ENCODE measurements around the gene URB2. TPM values are rescaled to one million over a fixed set of nuclear protein-coding genes. Genes with fewer than 3 reads are reported as not detected.
A peak's percentile ranks its signal among the peaks of the same experiment; 100 is the strongest.

The URB2 gene
- total RNA-seq, 1 experiment from 2014 or later = 25.2 TPM

DNA sequence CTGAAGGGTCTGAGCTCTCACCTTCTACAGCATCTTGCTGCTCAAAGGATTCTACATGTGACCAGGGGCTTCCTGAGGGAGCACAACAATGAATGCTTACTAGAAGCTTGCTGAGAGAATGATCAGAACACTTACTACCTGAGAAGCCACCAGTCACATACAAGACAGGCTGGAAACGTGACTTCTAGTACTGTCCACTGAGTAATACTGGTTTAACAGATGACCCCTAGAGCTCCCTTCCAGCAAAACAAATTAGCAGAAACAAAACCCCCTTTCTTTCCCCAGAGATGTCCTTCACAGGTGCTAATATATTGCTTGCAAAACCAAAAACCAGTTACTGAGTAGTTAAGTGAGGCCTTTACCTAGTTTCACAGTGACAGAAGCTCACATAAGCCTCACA lies 2.2 kb upstream of the URB2 start:
- DNase-seq = no peak
- peak overlapping the region; percentile 82 for H3K4me3 Mint-ChIP-seq (ENCODE audit: low read depth, unreplicated experiment)
- H3K36me3 Mint-ChIP-seq (ENCODE audit: insufficient read depth, unreplicated experiment) = peaks cover 44% of the 10 kb centered on the region
- no peaks in the 10 kb centered on the region for H3K9me3 Mint-ChIP-seq (ENCODE audit: low read depth, unreplicated experiment)
- no peak overlapping the region for H3K27ac Mint-ChIP-seq (ENCODE audit: unreplicated experiment)
- no peaks in the 10 kb centered on the region for H3K27me3 Mint-ChIP-seq (ENCODE audit: unreplicated experiment)
- H3K4me1 Mint-ChIP-seq (ENCODE audit: low read depth, unreplicated experiment) = peaks cover 49% of the 10 kb centered on the region
- intact Hi-C loops (cut with micrococcal nuclease; ENCODE audit: unreplicated experiment) = no loop called here
- CTCF ChIA-PET = no interaction called here
- BruUV-seq (replicated peaks) = no TSS peak
- TF ChIP-seq, protein P1, sequence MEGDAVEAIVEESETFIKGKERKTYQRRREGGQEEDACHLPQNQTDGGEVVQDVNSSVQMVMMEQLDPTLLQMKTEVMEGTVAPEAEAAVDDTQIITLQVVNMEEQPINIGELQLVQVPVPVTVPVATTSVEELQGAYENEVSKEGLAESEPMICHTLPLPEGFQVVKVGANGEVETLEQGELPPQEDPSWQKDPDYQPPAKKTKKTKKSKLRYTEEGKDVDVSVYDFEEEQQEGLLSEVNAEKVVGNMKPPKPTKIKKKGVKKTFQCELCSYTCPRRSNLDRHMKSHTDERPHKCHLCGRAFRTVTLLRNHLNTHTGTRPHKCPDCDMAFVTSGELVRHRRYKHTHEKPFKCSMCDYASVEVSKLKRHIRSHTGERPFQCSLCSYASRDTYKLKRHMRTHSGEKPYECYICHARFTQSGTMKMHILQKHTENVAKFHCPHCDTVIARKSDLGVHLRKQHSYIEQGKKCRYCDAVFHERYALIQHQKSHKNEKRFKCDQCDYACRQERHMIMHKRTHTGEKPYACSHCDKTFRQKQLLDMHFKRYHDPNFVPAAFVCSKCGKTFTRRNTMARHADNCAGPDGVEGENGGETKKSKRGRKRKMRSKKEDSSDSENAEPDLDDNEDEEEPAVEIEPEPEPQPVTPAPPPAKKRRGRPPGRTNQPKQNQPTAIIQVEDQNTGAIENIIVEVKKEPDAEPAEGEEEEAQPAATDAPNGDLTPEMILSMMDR (IDR thresholded peaks at IDR 0.05; ENCODE audit: unreplicated experiment) = no peak

DNA sequence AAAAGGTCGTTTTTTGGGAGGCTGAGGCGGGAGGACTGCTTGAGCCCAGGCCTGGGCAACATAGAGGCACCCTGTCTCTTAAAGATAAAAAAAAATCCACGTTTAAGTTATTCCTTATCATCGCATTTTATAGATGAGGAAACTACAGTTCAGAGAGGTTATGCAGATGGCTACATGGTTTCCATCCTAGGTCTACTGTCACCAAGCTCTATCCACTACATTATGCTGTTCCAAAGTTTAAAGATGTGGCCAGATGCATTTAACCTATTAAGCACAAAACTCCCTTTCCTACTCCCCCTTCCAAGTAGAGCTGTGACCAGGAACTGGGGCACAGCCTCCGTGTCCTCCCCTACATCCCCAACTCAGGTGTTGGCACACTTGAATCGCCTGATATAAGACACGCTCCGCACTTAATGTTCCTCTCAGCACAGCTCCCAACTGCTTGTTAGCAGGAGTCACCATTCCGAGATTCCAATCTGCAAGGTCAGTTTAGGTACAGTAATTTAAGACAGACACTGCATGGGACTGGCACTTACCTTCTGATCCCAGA lies 1.5 kb upstream of the URB2 start:
- Mint-ChIP-seq H3K27me3 (ENCODE audit: unreplicated experiment) (no peaks in the 10 kb centered on the region), H3K36me3 (ENCODE audit: insufficient read depth, unreplicated experiment) (peaks cover 45% of the 10 kb centered on the region), H3K4me1 (ENCODE audit: low read depth, unreplicated experiment) (peaks cover 50% of the 10 kb centered on the region), H3K27ac (ENCODE audit: unreplicated experiment) (peak overlapping the region; percentile 58), H3K4me3 (ENCODE audit: low read depth, unreplicated experiment) (peak overlapping the region; percentile 82), H3K9me3 (ENCODE audit: low read depth, unreplicated experiment) (no peaks in the 10 kb centered on the region)
- DNase-seq = no peak
- CTCF ChIA-PET = interaction anchor here (1.0 kb wide), 1 partner anchor 66 kb away, joined by 7 read pairs; the partner anchor contains the start of gene ABCB10
- TF ChIP-seq, protein P1 (IDR thresholded peaks at IDR 0.05; ENCODE audit: unreplicated experiment) = no peak
- no TSS peak for BruUV-seq (replicated peaks)
- intact Hi-C loops (cut with micrococcal nuclease; ENCODE audit: unreplicated experiment) = loop anchor here (5.0 kb wide), 1 partner anchor 67 kb away; the partner anchor contains the start of gene ABCB10

DNA sequence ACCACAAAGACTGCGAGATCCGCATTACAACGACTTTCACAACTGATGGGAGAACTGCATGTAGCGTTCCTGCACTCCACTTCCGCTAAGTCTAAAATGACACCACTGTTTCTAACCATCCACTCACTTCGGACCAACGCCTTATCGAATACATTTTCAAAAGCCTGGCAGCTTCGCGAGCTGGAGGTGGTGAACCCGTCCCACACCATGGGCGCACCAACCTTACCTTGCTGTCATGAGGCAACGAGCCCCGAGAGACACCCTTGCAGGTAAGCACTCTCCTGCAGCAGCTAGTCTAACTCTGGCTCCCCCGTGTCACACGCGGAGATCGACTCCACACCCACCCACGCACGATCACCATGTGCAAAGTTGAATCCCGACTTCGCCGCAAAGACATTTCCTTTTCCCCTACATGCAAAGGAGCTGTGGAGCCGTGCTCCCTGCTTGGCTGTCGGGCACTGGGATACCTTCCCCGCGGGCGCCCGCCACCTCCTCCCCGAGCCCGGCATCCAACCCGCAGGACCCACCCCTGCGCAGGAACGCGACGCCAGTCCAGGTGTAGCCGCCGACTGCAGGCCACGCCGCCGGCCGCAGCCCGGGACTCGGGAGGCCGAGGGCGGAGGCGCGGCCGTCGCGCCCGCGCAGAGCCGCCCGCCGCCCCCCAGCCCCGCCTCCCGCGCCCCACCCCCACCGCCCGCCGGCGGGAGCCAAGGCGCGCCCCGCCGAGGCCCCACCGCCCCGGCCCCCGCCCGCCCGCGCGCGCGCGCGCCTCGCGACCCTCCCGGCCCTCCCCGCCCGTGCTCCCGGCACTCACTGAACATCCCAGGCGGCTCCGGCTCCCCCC lies 754 bp upstream of the URB2 start:
- Mint-ChIP-seq H3K9me3 (ENCODE audit: low read depth, unreplicated experiment) (no peaks in the 10 kb centered on the region), H3K27ac (ENCODE audit: unreplicated experiment) (peak overlapping the region; percentile 58), H3K4me3 (ENCODE audit: low read depth, unreplicated experiment) (peak overlapping the region; percentile 82), H3K4me1 (ENCODE audit: low read depth, unreplicated experiment) (peaks cover 43% of the 10 kb centered on the region), H3K36me3 (ENCODE audit: insufficient read depth, unreplicated experiment) (peaks cover 45% of the 10 kb centered on the region), H3K27me3 (ENCODE audit: unreplicated experiment) (no peaks in the 10 kb centered on the region)
- DNase-seq = peak; percentile 73
- BruUV-seq (replicated peaks) = no TSS peak
- TF ChIP-seq, protein P1 (IDR thresholded peaks at IDR 0.05; ENCODE audit: unreplicated experiment) = no peak
- CTCF ChIA-PET = interaction anchor here (1.0 to 1.2 kb wide), 2 partner anchors 66 to 67 kb away, joined by 3 to 7 read pairs; partner anchors contain the start of gene ABCB10
- intact Hi-C loops (cut with micrococcal nuclease; ENCODE audit: unreplicated experiment) = loop anchor here (5.0 kb wide), 1 partner anchor 68 kb away; the partner anchor contains the start of gene ABCB10

DNA sequence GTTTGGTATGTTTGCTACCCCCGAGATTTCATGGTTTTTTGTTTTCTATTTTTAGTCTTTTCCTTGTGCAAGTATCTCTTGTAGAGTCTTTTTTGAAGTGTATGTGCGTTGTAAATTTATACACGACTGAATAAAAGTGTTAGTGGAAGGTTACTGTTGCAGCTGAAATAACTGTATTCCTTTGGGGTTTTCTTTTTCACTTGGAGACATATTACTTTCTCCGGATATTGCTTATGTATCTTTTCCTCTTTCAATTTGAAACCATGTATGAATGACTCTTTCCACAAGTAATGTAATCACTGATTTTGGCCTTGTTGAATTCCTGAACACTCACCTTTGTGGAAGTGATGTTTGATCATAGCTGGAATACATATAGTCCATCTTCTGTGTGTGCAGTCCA lies 956 bp downstream of the URB2 start:
- BruUV-seq (replicated peaks) = TSS peak; percentile 56
- DNase-seq = no peak
- Mint-ChIP-seq H3K4me1 (ENCODE audit: low read depth, unreplicated experiment) (peaks cover 36% of the 10 kb centered on the region), H3K27ac (ENCODE audit: unreplicated experiment) (peak overlapping the region; percentile 86), H3K36me3 (ENCODE audit: insufficient read depth, unreplicated experiment) (peaks cover 45% of the 10 kb centered on the region), H3K4me3 (ENCODE audit: low read depth, unreplicated experiment) (peak overlapping the region; percentile 82), H3K9me3 (ENCODE audit: low read depth, unreplicated experiment) (no peaks in the 10 kb centered on the region), H3K27me3 (ENCODE audit: unreplicated experiment) (no peaks in the 10 kb centered on the region)
- CTCF ChIA-PET = interaction anchor here (0.7 to 1.2 kb wide), 2 partner anchors 68 kb away, joined by 3 read pairs; partner anchors contain the start of gene ABCB10
- intact Hi-C loops (cut with micrococcal nuclease; ENCODE audit: unreplicated experiment) = loop anchor here (5.0 kb wide), 1 partner anchor 70 kb away; the partner anchor contains the start of gene ABCB10
- TF ChIP-seq, protein P1 (IDR thresholded peaks at IDR 0.05; ENCODE audit: unreplicated experiment) = no peak
